Measurements from ENCODE around the gene KRTAP10-8. TPM values are rescaled to one million over a fixed set of nuclear protein-coding genes. Genes with fewer than 3 reads are reported as not detected.
"Not testable (repeated sequence)": the region's sequence is repeated elsewhere in the genome, so short reads cannot be mapped to it uniquely, and the experiment has no call there.

The KRTAP10-8 gene
- total RNA-seq, 1 experiment from 2014 or later = not detected

DNA sequence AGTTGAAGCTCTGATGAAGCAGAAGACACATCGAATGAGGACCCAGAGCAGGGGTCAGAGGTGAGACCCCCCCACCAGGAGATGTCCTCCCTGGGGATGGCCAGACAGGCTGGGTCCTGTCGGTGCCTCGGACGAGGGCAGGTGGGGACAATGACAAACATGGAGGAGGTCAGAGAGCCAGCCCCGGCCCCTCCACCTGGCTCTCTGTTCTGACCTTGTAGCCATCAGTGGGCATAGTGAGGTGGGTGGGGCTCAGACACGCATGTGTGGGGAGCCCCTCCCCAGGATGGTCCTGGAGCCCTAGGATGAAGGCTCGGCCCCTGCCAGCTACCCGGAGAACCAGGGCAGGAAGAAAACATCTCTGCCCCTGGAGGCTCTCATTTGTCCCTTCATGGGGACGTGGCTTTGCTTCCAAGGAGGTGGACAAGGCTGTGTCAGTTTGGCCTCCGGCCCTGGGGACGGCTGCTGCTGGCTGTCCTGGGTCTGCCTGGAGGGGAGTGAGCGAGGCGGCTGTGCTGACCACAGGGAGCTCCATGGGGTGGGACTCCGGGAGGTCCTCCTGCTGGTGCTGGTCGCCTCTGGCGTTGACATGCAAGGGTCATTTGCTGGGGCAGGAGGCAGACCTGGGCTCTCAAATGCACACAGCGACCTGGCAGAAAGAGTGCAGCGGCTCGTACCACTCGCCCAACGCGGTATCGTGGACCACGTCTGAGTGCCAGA is 22.1 kb upstream of the KRTAP10-8 start:
- no peak for DNase-seq
- H3K36me3 ChIP-seq (replicated peaks; ENCODE audit: control insufficient read depth, insufficient read depth, low read length) = no peaks in the 10 kb centered on the region
- no peak overlapping the region for H3K4me3 ChIP-seq (ENCODE audit: insufficient read depth, low read depth, low read length)
- no peaks in the 10 kb centered on the region for H3K27me3 ChIP-seq (ENCODE audit: control insufficient read depth, insufficient read depth, low read length)

DNA sequence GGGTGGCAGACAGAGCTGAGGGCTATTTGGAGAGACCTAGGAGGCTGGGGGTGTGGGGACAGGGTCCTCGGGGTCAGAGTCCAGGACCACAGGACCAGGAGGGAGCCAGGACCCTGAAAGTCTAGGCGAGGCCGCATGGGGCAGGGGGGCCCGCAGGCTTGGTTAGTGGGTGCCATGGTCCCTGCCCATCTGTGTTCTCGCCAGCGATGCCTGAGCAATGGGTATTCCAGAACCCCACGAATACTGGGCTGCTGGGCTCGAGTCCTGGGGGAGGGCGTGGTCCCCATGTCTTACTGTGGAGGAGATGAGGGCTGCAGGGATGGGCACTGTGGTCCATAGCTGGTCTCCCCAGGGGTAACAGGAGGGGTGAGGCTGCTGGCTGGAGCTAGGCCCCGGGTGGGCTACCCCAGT is 21.6 kb upstream of the KRTAP10-8 start:
- no peaks in the 10 kb centered on the region for H3K27me3 ChIP-seq (ENCODE audit: control insufficient read depth, insufficient read depth, low read length)
- DNase-seq = no peak
- H3K4me3 ChIP-seq (ENCODE audit: insufficient read depth, low read depth, low read length) = no peak overlapping the region
- no peaks in the 10 kb centered on the region for H3K36me3 ChIP-seq (replicated peaks; ENCODE audit: control insufficient read depth, insufficient read depth, low read length)

DNA sequence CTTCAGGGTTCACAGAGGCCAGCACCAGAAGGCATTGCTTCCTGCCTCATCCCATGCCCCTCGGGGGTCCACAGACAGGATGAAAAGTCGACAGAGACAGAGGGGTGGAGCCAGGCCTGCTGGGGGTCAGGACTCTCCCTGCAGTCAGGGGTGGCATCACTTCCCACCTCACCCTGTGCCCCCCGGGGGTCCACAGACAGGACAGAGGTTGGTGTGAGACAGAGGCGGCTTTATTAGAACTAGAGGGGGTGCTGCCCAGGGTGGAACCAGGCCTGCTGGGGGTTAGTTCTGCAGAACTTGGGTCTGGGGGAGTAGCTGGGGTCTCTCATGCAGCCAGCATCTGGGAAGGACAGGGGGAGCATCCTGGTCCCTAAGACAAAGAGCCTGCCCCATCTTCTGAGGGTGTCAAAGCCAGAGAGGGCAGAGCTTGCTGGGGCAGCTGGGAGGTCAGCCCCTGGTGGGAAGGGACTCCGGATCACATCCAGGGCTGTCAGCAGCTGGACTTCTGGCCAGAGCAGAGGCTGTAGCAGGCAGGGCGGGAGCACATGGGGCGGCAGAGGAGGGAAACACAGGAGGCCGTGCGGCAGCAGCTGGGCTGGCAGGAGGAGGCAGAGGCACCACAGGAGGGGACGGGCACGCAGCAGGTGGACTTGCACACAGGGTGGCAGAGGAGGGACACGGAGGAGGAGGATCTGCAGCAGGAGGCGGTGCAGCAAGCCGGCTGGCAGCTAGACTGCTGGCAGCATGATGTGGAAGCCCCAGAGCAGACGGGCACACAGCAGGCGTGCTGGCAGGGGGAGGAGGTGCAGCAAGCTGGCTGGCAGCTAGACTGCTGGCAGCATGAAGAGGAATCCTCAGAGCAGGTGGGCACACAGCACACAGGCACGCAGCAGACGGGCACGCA is 20.7 kb upstream of the KRTAP10-8 start:
- not testable (repeated sequence) for H3K36me3 ChIP-seq (replicated peaks; ENCODE audit: control insufficient read depth, insufficient read depth, low read length); DNase-seq; H3K27me3 ChIP-seq (ENCODE audit: control insufficient read depth, insufficient read depth, low read length); H3K4me3 ChIP-seq (ENCODE audit: insufficient read depth, low read depth, low read length)

DNA sequence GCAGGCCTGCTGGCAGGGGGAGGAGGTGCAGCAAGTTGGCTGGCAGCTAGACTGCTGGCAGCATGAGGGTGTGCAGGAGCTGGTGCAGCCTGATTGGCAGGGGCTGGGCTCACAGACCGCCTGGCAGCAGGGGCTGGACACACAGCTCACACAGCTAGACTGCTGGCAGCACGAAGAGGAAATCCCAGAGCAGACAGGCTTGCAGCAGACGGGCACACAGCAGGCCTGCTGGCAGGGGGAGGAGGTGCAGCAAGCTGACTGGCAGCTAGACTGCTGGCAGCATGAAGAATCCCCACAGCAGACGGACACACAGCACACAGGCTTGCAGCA is 20.1 kb upstream of the KRTAP10-8 start:
- H3K27me3 ChIP-seq (ENCODE audit: control insufficient read depth, insufficient read depth, low read length); DNase-seq; H3K4me3 ChIP-seq (ENCODE audit: insufficient read depth, low read depth, low read length); H3K36me3 ChIP-seq (replicated peaks; ENCODE audit: control insufficient read depth, insufficient read depth, low read length): not testable (repeated sequence)

DNA sequence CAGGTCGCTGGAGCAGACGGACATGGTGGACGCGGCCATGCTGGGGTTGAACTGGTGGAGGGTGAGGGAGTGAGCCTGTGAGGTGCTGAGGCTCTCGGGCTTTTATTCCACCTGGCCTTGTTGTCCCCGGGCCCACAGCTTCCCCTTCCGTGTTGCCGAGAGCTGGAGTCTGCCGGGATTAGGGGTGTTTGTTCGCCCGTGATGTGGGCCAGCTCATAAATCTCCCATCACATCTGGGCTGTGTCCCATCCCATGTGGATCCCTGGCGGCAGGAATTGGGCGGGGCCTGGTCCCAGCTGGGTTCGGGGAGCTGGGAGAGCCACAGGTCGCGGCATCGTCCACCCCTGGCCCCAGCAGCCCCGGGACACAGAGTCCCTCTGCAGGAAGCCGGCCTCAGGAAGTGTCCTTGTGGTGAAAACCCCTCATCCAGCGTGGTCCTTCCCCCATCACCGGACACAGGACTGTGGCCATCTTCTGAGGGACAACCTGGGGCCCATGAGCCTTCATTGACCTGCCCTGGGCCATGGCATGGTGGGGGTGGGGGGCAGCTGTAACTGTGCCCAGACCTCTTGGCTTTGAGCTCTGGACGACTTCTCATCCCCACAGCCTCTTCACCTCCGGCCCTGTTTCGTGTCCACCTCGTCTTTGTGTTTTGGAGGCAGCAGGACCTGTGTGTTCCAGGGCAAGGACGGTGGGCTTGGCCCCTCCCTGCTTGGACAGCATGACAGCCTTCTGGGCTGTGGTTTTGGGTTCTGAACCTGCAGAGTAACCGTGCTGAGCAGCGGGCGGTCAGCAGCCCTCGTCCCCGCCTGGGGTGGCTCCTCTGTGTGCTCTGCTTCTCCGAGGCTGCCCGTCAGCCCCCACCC is 19.2 kb upstream of the KRTAP10-8 start, which contains the start of gene KRTAP10-6:
Gene KRTAP10-6, minus strand, starts transcription at position 60 of the 866 bp plus-strand sequence. Its CDS starts 21 bp downstream, at position 39.
- Histone ChIP-seq H3K36me3 (replicated peaks; ENCODE audit: control insufficient read depth, insufficient read depth, low read length) (no peaks in the 10 kb centered on the region), H3K4me3 (ENCODE audit: insufficient read depth, low read depth, low read length) (no peak within 1 kb of the TSS), H3K27me3 (ENCODE audit: control insufficient read depth, insufficient read depth, low read length) (no peaks in the 10 kb centered on the region)
- DNase-seq = peak; percentile 57

DNA sequence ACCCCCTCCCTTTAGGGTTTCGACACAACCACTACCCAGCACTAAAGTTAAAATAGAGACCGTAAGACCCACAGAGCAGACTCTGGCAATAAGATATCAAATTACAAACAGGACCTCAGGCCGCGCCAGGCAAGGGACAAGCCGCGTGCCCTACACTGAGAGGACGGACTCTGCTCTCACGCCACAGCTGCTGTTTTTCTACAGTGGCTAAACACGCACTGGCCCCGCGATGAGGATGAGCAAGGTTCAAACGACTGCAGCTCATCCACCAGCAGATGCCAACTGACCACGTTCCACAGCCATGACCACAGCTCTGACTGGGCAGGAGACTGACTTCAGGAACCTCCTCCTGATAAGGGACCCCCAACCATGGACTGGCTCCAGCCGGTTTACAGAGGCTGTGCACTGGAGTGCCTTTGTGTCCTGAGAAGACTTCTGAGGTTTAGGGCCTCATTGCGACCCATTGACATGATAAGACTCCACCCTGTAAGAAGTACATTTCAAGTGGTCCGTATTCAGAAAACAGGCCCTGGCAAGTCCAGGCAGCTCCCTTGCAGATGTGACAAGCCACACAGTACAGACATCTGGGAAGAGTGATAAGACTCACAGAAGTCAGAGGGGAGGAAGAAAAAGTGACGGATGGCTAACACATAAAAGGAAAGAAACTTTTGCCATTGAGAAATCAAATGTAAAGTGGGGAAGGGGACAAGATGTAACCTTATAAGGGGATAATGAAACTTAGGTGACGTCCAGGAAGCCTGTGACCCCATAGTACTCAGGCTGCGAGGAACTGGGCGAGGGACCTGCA is 18.1 kb upstream of the KRTAP10-8 start:
- no peak for DNase-seq
- Histone ChIP-seq H3K4me3 (ENCODE audit: insufficient read depth, low read depth, low read length) (no peak overlapping the region), H3K27me3 (ENCODE audit: control insufficient read depth, insufficient read depth, low read length) (no peaks in the 10 kb centered on the region), H3K36me3 (replicated peaks; ENCODE audit: control insufficient read depth, insufficient read depth, low read length) (no peaks in the 10 kb centered on the region)

DNA sequence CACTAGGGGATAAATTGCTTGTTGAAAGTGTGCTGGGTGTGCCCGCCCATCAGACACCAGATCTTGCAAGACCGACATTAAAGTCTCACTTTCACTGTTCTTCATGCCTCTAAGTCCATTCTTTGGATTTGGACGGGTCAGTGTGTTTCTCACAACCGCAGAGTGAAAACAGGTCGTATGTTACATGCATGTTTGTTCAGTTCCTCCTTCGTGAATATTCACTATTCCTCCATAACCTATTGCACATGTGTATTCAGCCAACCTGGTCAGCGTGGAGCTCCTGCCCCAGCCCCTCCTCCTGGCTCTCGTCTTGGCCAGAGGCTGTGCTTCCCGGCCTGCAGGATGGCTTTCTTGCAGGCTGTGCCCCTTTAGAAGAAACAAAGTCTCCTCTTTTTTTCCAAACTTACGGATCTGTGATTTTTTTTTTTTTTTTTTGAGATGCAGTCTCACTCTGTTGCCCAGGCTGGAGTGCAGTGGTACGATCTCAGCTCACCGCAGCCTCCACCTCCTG is 17.4 kb upstream of the KRTAP10-8 start:
- no peak for DNase-seq
- no peaks in the 10 kb centered on the region for H3K36me3 ChIP-seq (replicated peaks; ENCODE audit: control insufficient read depth, insufficient read depth, low read length)
- H3K4me3 ChIP-seq (ENCODE audit: insufficient read depth, low read depth, low read length) = no peak overlapping the region
- H3K27me3 ChIP-seq (ENCODE audit: control insufficient read depth, insufficient read depth, low read length) = no peaks in the 10 kb centered on the region

DNA sequence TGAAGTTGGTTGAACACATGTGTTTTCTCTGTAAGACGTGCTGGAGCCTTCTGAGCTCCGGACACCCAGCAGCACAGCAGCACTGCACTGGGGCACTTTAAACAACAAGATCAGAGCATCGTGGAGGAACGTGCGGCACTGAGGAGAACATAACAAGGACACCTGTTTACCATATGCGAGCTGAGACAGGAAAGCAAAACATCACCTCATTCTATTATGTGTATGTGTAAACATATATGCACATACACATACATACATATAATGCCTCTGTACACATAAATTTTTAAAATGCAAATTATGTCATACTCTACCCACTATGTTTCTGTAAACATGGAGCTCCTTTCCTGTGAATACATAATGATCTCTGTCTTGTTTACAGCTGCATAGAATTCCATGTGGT is 16.4 kb upstream of the KRTAP10-8 start:
- no peaks in the 10 kb centered on the region for H3K27me3 ChIP-seq (ENCODE audit: control insufficient read depth, insufficient read depth, low read length)
- no peaks in the 10 kb centered on the region for H3K36me3 ChIP-seq (replicated peaks; ENCODE audit: control insufficient read depth, insufficient read depth, low read length)
- no peak for DNase-seq
- H3K4me3 ChIP-seq (ENCODE audit: insufficient read depth, low read depth, low read length) = no peak overlapping the region

GRCh38 chr21:44596068-44596725 is 15.7 kb upstream of the KRTAP10-8 start:
- Histone ChIP-seq H3K27me3 (ENCODE audit: control insufficient read depth, insufficient read depth, low read length) (no peaks in the 10 kb centered on the region), H3K36me3 (replicated peaks; ENCODE audit: control insufficient read depth, insufficient read depth, low read length) (no peaks in the 10 kb centered on the region), H3K4me3 (ENCODE audit: insufficient read depth, low read depth, low read length) (no peak overlapping the region)
- DNase-seq = no peak

GRCh38 chr21:44598061-44598460 is 13.8 kb upstream of the KRTAP10-8 start:
- peak; percentile 43 for DNase-seq
- H3K27me3 ChIP-seq (ENCODE audit: control insufficient read depth, insufficient read depth, low read length) = no peaks in the 10 kb centered on the region
- no peak overlapping the region for H3K4me3 ChIP-seq (ENCODE audit: insufficient read depth, low read depth, low read length)
- H3K36me3 ChIP-seq (replicated peaks; ENCODE audit: control insufficient read depth, insufficient read depth, low read length) = no peaks in the 10 kb centered on the region

GRCh38 chr21:44599264-44600029 is 12.4 kb upstream of the KRTAP10-8 start:
- DNase-seq = no peak
- H3K27me3 ChIP-seq (ENCODE audit: control insufficient read depth, insufficient read depth, low read length) = no peaks in the 10 kb centered on the region
- H3K36me3 ChIP-seq (replicated peaks; ENCODE audit: control insufficient read depth, insufficient read depth, low read length) = no peaks in the 10 kb centered on the region
- no peak overlapping the region for H3K4me3 ChIP-seq (ENCODE audit: insufficient read depth, low read depth, low read length)

DNA sequence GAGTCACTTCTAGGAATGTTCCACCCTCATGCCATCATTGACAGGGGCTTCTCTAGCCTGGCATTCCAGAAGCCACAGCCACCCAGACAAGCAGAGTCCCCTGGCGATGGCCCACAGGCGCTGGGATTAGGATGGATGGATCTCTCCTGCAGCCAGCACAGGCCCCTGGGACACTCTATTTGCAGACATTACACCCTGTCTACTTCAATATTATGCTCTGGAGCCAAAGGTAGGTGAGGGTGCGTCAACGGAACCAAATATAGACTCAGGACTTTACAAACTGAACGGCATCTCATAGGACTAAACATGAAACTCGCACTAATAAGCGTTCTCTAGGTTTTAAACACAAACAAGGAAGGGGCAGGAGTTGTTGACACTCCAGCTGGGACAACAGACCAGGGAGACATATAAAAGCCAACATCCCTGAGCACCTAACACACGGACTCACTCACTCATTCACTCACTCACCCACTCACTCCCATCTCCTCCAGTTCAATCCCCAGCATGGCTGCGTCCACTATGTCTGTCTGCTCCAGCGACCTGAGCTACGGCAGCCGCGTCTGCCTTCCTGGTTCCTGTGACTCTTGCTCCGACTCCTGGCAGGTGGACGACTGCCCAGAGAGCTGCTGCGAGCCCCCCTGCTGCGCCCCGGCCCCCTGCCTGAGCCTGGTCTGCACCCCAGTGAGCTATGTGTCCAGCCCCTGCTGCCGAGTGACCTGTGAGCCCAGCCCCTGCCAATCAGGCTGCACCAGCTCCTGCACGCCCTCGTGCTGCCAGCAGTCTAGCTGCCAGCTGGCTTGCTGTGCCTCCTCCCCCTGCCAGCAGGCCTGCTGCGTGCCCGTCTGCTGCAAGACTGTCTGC is 11.5 kb upstream of the KRTAP10-8 start, which contains the start of gene KRTAP10-7:
Gene KRTAP10-7, plus strand, starts transcription at position 480 of the 861 bp plus-strand sequence. Its CDS starts 25 bp downstream, at position 505.
- DNase-seq; H3K4me3 ChIP-seq (ENCODE audit: insufficient read depth, low read depth, low read length); H3K27me3 ChIP-seq (ENCODE audit: control insufficient read depth, insufficient read depth, low read length); H3K36me3 ChIP-seq (replicated peaks; ENCODE audit: control insufficient read depth, insufficient read depth, low read length): not testable (repeated sequence)
